ENCODE measurements around the gene ARHGAP22.

DNA sequence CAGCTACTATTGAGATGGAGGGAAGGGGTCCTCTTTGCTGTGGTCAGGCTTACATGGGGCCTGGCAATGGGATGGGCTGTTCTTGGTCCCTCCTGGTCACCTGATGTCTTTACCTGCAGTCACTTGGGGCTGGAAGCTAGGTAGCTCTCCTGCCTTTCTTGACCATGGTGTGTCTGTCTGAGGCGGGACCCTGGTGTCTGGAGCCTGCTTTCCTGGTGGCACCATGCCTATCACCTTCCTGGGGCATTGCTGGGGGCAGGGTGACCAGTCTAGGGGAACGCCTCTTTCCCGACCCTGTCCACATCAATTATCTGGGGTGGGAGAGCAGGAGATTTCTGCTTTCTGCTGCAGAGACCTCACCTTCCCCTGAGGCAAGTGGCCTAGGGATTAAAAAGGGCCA lies 55.6 kb downstream of the ARHGAP22 start:
- TF ChIP-seq, protein P1, sequence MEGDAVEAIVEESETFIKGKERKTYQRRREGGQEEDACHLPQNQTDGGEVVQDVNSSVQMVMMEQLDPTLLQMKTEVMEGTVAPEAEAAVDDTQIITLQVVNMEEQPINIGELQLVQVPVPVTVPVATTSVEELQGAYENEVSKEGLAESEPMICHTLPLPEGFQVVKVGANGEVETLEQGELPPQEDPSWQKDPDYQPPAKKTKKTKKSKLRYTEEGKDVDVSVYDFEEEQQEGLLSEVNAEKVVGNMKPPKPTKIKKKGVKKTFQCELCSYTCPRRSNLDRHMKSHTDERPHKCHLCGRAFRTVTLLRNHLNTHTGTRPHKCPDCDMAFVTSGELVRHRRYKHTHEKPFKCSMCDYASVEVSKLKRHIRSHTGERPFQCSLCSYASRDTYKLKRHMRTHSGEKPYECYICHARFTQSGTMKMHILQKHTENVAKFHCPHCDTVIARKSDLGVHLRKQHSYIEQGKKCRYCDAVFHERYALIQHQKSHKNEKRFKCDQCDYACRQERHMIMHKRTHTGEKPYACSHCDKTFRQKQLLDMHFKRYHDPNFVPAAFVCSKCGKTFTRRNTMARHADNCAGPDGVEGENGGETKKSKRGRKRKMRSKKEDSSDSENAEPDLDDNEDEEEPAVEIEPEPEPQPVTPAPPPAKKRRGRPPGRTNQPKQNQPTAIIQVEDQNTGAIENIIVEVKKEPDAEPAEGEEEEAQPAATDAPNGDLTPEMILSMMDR (IDR thresholded peaks at IDR 0.05; ENCODE audit: low read length), result no peak
- TF ChIP-seq EZH2 (optimal IDR thresholded peaks at IDR 0.05; ENCODE audit: low read depth, low read length), result no peak

Measured in MM.1S (cell line).